GM21515 (cell line): ENCODE results near the gene TDG.

Experiments used
- ATAC-seq: cut with Tn5 transposase; IDR thresholded peaks from one replicate; pipeline ENCODE4 v1.9.1; 2021; ENCODE audit not compliant: unreplicated experiment

Gene TDG

GRCh38 chr12:103958621-103959020 is 7.1 kb upstream of the TDG start:
- ATAC-seq: no peak

- no peak for ATAC-seq
These were observed 5.0 kb upstream of the TDG start for GRCh38 chr12:103960616-103961227.

- ATAC-seq: no peak
These were observed 3.2 kb upstream of the TDG start for GRCh38 chr12:103962493-103962892.

- no peak for ATAC-seq
These were observed 867 bp upstream of the TDG start for GRCh38 chr12:103964805-103965204.

GRCh38 chr12:103965255-103965589 is 450 bp upstream of the TDG start:
- ATAC-seq: no peak

- no peak for ATAC-seq
These were observed 1.1 kb downstream of the TDG start for GRCh38 chr12:103966736-103967135.

GRCh38 chr12:103969391-103969790 is 3.7 kb downstream of the TDG start:
- no peak for ATAC-seq

GRCh38 chr12:103973909-103974308 is 8.2 kb downstream of the TDG start:
- no peak for ATAC-seq

- ATAC-seq: no peak
These were observed 9.7 kb downstream of the TDG start for GRCh38 chr12:103975368-103975767.

- no peak for ATAC-seq
These were observed 12.8 kb downstream of the TDG start for GRCh38 chr12:103978384-103978982.

- no peak for ATAC-seq
These were observed 21.2 kb downstream of the TDG start for GRCh38 chr12:103986829-103987228.

- ATAC-seq: no peak
These were observed 28.6 kb downstream of the TDG start for GRCh38 chr12:103994235-103994634.

GRCh38 chr12:103996595-103996994 is 30.9 kb downstream of the TDG start:
- ATAC-seq: no peak

GRCh38 chr12:103997286-103997900 is 31.7 kb downstream of the TDG start:
- ATAC-seq: no peak

- ATAC-seq: no peak
These were observed 33.3 kb downstream of the TDG start for GRCh38 chr12:103998976-103999375.

GRCh38 chr12:104000807-104001434 is 35.2 kb downstream of the TDG start:
- no peak for ATAC-seq

GRCh38 chr12:104002686-104003085 is 37.0 kb downstream of the TDG start:
- no peak for ATAC-seq

GRCh38 chr12:104003596-104003995 is 37.9 kb downstream of the TDG start:
- ATAC-seq: no peak

GRCh38 chr12:104006929-104007328 is 41.3 kb downstream of the TDG start:
- ATAC-seq: no peak

GRCh38 chr12:104010121-104010520 is 44.4 kb downstream of the TDG start:
- ATAC-seq: no peak

GRCh38 chr12:104010606-104011169 is 45.0 kb downstream of the TDG start:
- no peak for ATAC-seq

GRCh38 chr12:104011253-104011652 is 45.6 kb downstream of the TDG start:
- no peak for ATAC-seq
